ENCODE data around the gene SPRING1.
"Not testable (repeated sequence)": the region's sequence is repeated elsewhere in the genome, so short reads cannot be mapped to it uniquely, and the experiment has no call there.

SPRING1 gene

GRCh38 chr12:116761499-116761898 lies 23.6 kb upstream of the SPRING1 start:
- DNase-seq (ENCODE audit: low read depth, low spot score) = no peak
- POLR2A ChIA-PET = no interaction called here
- CTCF ChIA-PET = interaction anchor here (2.1 kb wide), 1 partner anchor 121 kb away, joined by 7 read pairs; no protein-coding TSS in a partner anchor
- no peak overlapping the region for H3K4me3 ChIP-seq (ENCODE audit: low read depth, low read length)
- no peak for TF ChIP-seq CTCF (IDR thresholded peaks at IDR 0.05; ENCODE audit: insufficient read depth, low read length, missing control alignments)

- no peak for DNase-seq (ENCODE audit: low read depth, low spot score)
- no peak for TF ChIP-seq CTCF (IDR thresholded peaks at IDR 0.05; ENCODE audit: insufficient read depth, low read length, missing control alignments)
- ChIA-PET POLR2A (no interaction called here), CTCF (interaction anchor here (2.1 kb wide), 2 partner anchors 9 to 122 kb away, joined by 6 to 7 read pairs; no protein-coding TSS in a partner anchor)
- no peak overlapping the region for H3K4me3 ChIP-seq (ENCODE audit: low read depth, low read length)
Observed at GRCh38 chr12:116760622-116761020, 22.8 kb upstream of the SPRING1 start.

GRCh38 chr12:116759783-116760621 lies 22.1 kb upstream of the SPRING1 start:
- DNase-seq (ENCODE audit: low read depth, low spot score) = no peak
- TF ChIP-seq CTCF (IDR thresholded peaks at IDR 0.05; ENCODE audit: insufficient read depth, low read length, missing control alignments) = no peak
- POLR2A ChIA-PET = no interaction called here
- CTCF ChIA-PET = interaction anchor here (2.1 kb wide), 2 partner anchors 10 to 122 kb away, joined by 6 to 7 read pairs; no protein-coding TSS in a partner anchor
- no peak overlapping the region for H3K4me3 ChIP-seq (ENCODE audit: low read depth, low read length)

GRCh38 chr12:116754783-116755182 lies 16.9 kb upstream of the SPRING1 start:
- CTCF ChIA-PET = not testable (repeated sequence)

GRCh38 chr12:116754097-116754496 lies 16.2 kb upstream of the SPRING1 start:
- DNase-seq (ENCODE audit: low read depth, low spot score); POLR2A ChIA-PET; H3K4me3 ChIP-seq (ENCODE audit: low read depth, low read length); CTCF ChIA-PET: not testable (repeated sequence)

More at GRCh38 chr12:116754783-116755182, 16.9 kb upstream of the SPRING1 start:
- H3K4me3 ChIP-seq (ENCODE audit: low read depth, low read length); DNase-seq (ENCODE audit: low read depth, low spot score); POLR2A ChIA-PET: not testable (repeated sequence)

GRCh38 chr12:116750298-116750697 lies 12.4 kb upstream of the SPRING1 start:
- TF ChIP-seq CTCF (IDR thresholded peaks at IDR 0.05; ENCODE audit: insufficient read depth, low read length, missing control alignments) = no peak
- DNase-seq (ENCODE audit: low read depth, low spot score) = no peak
- ChIA-PET POLR2A (no interaction called here), CTCF (no interaction called here)
- no peak overlapping the region for H3K4me3 ChIP-seq (ENCODE audit: low read depth, low read length)

- no peak for TF ChIP-seq CTCF (IDR thresholded peaks at IDR 0.05; ENCODE audit: insufficient read depth, low read length, missing control alignments)
- CTCF ChIA-PET = no interaction called here
- POLR2A ChIA-PET = no interaction called here
- H3K4me3 ChIP-seq (ENCODE audit: low read depth, low read length) = no peak overlapping the region
- DNase-seq (ENCODE audit: low read depth, low spot score) = no peak
Observed at GRCh38 chr12:116749884-116750283, 12.0 kb upstream of the SPRING1 start.

Measured in AG04449 (cell line).